Neural cell (in vitro differentiated cells): ENCODE data around the gene HLF.

Experiments
- EP300 ChIP-seq: fragments of 450-650 bp; conservative IDR thresholded peaks from 2 replicates; pipeline ENCODE4 v1.6.1; 2014; ENCODE audit warnings: antibody characterized with exemption, mild to moderate bottlenecking, moderate library complexity; ENCODE audit not compliant: poor library complexity, severe bottlenecking
- EZH2 ChIP-seq: fragments of 200-600, 300-800 bp; shearing (Covaris generic), sonication (generic); IDR thresholded peaks from 2 replicates; pipeline ENCODE4 v1.6.1; 2014; ENCODE audit warnings: antibody characterized with exemption, low read length, borderline replicate concordance, mild to moderate bottlenecking; ENCODE audit not compliant: insufficient read depth, poor library complexity, severe bottlenecking
- MXI1 ChIP-seq: fragments of 450-650 bp; conservative IDR thresholded peaks from 2 replicates; pipeline ENCODE4 v1.6.1; 2014; ENCODE audit warnings: antibody characterized with exemption, mild to moderate bottlenecking; ENCODE audit not compliant: poor library complexity, severe bottlenecking
- POLR2AphosphoS5 ChIP-seq: IDR thresholded peaks from 2 replicates; pipeline ENCODE4 v1.6.1; 2012
- SMC3 ChIP-seq: fragments of 450-650 bp; conservative IDR thresholded peaks from 2 replicates; pipeline ENCODE4 v1.6.1; 2014; ENCODE audit warnings: antibody characterized with exemption, mild to moderate bottlenecking, moderate library complexity; ENCODE audit not compliant: poor library complexity
- TF ChIP-seq, protein P1 (sequence below): fragments of 450-650 bp; IDR thresholded peaks from 2 replicates; pipeline ENCODE4 v1.5.1; 2014; ENCODE audit warnings: antibody characterized with exemption, mild to moderate bottlenecking, moderate library complexity; ENCODE audit not compliant: poor library complexity, severe bottlenecking
- TF ChIP-seq, protein P2 (sequence below): IDR thresholded peaks from 2 replicates; pipeline ENCODE4 v1.6.1; 2012; ENCODE audit warnings: borderline replicate concordance

DNA sequence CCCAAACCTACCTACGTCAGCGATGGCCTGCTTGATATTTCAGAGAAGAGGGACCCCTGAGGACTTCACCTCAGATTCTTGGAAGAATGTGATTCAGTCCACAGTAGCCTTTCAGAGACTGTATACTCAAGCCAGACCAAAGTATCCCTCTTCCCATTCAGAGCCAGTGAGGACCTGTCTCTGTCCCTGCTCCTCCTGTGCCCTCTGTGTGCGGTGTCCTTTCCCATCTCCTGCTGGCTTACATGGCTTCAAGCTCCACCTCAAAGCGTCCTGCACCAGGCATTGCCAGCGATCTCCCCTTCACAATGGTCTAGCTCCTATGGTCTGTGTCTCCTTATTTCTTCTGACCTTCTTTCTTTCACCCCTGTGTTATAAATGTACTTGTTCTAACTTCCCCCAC, 39.5 kb upstream of the HLF start:
- TF ChIP-seq, protein P1, sequence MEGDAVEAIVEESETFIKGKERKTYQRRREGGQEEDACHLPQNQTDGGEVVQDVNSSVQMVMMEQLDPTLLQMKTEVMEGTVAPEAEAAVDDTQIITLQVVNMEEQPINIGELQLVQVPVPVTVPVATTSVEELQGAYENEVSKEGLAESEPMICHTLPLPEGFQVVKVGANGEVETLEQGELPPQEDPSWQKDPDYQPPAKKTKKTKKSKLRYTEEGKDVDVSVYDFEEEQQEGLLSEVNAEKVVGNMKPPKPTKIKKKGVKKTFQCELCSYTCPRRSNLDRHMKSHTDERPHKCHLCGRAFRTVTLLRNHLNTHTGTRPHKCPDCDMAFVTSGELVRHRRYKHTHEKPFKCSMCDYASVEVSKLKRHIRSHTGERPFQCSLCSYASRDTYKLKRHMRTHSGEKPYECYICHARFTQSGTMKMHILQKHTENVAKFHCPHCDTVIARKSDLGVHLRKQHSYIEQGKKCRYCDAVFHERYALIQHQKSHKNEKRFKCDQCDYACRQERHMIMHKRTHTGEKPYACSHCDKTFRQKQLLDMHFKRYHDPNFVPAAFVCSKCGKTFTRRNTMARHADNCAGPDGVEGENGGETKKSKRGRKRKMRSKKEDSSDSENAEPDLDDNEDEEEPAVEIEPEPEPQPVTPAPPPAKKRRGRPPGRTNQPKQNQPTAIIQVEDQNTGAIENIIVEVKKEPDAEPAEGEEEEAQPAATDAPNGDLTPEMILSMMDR = no peak
- TF ChIP-seq EZH2 (no peak), MXI1 (no peak), POLR2AphosphoS5 (no peak), EP300 (no peak), SMC3 (no peak)
- TF ChIP-seq, protein P2, sequence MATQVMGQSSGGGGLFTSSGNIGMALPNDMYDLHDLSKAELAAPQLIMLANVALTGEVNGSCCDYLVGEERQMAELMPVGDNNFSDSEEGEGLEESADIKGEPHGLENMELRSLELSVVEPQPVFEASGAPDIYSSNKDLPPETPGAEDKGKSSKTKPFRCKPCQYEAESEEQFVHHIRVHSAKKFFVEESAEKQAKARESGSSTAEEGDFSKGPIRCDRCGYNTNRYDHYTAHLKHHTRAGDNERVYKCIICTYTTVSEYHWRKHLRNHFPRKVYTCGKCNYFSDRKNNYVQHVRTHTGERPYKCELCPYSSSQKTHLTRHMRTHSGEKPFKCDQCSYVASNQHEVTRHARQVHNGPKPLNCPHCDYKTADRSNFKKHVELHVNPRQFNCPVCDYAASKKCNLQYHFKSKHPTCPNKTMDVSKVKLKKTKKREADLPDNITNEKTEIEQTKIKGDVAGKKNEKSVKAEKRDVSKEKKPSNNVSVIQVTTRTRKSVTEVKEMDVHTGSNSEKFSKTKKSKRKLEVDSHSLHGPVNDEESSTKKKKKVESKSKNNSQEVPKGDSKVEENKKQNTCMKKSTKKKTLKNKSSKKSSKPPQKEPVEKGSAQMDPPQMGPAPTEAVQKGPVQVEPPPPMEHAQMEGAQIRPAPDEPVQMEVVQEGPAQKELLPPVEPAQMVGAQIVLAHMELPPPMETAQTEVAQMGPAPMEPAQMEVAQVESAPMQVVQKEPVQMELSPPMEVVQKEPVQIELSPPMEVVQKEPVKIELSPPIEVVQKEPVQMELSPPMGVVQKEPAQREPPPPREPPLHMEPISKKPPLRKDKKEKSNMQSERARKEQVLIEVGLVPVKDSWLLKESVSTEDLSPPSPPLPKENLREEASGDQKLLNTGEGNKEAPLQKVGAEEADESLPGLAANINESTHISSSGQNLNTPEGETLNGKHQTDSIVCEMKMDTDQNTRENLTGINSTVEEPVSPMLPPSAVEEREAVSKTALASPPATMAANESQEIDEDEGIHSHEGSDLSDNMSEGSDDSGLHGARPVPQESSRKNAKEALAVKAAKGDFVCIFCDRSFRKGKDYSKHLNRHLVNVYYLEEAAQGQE = no peak
